CD4-positive, alpha-beta T cell treated with Interleukin-17A for 4 hours (primary cell): ENCODE measurements around the gene GRIK3.

Source experiments
- DNase-seq: peaks from one replicate; pipeline ENCODE4 v3.0.0-alpha.2; 2020; ENCODE audit warnings: mixed read lengths

The GRIK3 gene

DNA sequence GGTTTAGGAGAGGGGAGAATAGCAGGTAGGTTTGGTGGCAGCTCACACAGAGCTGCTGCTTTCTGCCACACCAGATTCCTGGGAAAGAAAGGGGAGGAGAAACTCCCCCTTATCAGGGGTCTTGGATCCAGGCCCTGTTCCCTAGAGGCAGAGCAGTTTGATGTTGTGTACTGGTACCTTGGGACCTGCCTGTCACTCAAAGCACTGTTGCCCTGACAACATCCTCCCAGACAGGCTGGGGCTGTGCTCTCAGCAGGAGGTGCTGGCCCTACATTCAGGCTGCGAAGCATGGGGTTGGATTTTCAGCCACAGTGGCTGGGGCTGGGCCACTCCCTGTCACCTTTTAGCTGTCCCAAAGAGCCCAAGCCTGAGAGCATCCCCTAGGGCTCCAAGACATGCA is 188.0 kb downstream of the GRIK3 start:
- DNase-seq: no peak

DNA sequence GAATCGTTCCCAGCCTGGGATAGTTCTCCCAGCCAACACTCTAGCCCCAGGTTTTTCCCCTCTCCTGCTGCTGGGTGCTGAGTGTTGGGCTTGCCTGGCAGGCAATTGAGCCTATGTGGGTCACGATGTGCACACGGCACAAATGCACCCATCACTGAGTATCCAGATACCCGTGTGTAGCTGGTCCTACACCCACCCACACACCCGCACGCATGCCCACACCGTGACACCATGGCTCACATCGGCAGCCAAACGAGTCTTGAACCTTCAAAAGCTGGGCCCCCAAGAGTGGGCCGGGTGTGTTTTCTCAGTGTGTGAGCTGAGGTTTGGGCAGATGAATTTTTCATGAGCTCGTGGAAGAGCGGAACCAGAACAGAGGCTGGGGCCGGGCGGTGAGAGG is 188.5 kb downstream of the GRIK3 start:
- no peak for DNase-seq

DNA sequence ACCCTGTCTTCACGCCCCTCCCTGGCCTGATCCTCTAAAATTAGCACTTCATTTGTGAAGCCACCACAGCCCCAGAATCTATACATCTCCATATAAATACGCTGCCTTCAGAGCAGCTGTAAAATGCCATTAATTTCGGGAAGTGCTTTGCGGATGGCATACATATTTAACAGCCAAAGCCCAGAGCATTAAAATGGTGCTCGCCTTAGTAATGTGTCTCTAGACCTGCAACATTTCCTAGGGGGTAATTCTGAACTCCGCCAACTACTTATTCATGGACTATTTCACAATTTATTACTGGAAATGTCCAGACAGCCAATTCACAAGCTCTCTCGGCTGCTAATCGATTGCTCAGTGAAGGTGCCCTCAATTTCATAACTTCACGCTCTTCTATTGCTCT is 189.4 kb downstream of the GRIK3 start:
- DNase-seq: no peak

DNA sequence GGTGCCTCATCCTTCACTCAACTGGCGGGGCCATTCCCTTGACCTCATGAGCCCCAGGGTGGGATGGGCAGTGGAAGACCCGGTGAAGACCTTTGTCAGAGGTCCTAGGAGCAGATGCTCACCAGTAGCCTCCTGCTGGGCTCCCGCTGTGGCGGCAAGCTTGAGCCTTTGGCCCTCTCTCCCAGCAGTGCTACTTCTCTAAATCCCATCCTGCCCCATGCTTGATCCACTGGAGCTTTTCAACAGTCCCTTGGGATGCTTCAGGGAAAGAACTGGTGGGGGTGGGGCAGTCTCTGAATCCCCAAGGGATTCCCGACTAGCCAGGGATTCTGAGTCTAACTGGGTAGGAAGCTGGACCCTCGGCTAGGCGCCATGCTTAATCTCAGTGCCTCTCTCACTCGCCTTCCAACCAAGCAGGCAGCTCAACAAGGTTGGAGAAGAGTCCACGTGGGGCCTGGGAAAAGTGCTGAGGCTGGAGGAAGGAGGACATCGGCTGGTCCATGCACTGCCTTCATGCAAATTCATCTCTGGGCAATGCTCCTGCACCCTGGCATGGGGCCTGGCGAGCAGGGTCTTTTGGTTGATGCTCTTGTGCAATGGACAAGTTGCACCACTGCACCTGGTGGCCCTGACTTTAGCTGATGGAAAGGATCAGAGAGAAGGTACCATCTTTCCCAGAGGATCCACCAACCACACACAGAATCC is 190.3 kb downstream of the GRIK3 start:
- DNase-seq: no peak

GRCh38 chr1:36843027-36843426 is 191.3 kb downstream of the GRIK3 start:
- no peak for DNase-seq

- no peak for DNase-seq
Measured at GRCh38 chr1:36842448-36842847, 191.9 kb downstream of the GRIK3 start.

- DNase-seq: no peak
Measured at GRCh38 chr1:36839485-36839884, 194.8 kb downstream of the GRIK3 start.

DNA sequence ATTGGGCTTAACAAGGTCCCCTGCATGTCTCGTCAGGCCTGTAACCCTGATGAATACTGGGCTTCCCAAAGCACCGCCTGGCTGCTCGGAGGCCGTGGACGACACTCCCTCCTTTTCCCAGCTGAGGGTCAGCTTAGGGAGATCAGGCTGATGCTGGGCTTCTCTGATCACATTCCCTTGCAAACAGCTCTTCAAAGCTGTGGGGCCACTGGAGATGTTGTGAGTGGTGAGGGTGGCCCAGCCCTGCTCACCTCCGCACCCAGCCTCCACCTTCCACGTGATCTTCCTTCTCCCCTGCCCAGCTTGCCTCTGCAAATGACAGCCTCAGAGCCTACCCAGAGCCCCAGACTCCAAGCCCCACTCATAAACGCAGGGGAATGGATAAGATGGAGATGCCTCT is 195.4 kb downstream of the GRIK3 start:
- DNase-seq: no peak

DNA sequence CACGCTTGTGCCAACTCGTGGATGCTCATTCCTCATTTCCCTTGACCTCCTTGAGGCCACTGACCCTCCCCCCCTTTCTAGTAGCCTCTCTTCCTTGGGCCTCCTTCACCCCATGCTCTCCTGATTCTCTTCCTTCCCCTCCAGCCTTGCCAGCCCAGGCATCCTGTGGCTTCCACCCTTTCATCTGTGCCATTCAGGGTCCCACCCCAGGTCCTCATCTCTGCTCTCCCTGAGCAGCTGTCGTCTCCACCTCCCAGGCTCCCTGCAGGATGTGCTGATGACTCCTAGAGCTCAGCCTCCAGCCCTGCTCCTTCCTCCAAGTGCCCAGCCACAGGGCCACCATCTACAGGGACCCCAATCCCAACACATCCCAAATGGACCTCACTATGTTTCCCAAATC is 197.4 kb downstream of the GRIK3 start:
- no peak for DNase-seq

DNA sequence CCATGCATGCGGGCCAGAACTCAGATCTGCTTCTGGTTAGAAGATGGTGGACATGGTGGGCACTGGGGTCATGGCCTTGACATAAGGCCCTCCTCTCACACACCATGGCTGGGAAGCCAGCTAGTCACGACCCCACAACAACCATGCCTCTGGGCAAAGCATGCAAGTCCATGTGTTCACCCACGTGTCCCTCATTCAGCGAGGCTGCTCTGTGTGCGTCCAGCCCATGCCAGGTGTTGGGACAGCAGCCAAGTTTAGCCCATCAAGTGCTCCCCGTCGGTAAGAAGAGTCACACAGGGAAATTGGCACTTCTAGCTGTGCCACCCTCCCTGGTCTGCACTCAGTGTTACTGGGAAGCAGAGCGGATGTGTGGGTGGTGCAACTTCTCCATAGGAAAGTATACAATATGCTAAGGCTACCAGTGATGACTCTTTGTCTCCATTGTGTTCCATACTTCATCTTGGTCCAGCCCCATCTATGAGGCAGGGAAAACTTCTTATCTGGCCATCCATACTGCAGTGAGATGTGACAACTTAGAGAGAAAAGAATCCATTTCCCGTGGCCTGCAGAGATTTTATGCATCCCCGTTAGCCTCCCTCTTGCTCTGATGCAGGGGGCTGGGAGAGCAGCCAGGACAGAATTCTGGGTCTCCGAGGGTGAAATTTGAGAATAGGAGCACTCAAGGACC is 198.0 kb downstream of the GRIK3 start:
- no peak for DNase-seq

DNA sequence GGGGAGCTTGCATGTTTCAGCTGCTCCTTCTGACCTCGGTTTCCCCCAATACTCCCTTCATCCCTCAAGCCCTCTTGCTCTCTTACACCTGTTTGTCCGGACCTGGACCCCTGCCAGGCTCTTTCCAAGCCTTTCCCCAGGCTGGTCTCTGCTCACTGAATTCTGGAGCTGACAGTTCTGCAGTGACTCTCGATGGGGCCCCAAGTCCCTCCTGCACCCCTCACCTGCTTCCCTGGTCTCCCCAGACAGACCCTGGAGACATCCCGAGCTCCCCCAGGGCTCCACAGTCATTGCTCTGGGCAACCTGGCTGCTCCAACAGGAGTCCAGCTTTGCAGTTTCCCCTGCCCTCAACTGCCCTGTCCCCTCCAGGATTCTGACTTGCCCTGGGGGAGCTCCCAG is 198.6 kb downstream of the GRIK3 start:
- no peak for DNase-seq

- DNase-seq: no peak
Measured at GRCh38 chr1:36835017-36835695, 199.2 kb downstream of the GRIK3 start.

DNA sequence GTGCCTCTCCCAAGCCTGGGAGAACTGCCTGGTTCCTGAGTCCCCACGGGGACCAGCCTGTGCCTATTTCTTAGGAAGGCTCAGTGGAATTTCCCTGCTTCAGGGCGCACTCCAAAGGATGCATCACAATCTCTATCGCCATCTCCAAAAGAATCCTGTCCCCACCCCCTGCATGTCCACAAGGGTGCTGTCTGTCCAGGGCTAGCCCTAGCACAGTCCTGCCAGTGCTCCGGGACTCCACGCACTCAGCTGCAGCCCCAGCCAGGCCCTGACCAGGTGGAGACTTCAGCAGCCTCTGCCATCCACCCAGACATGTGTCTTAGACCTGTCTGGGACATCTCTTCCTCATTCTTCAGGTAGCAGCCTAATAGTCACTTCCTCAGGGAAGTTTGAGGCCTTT is 199.7 kb downstream of the GRIK3 start:
- DNase-seq: no peak

DNA sequence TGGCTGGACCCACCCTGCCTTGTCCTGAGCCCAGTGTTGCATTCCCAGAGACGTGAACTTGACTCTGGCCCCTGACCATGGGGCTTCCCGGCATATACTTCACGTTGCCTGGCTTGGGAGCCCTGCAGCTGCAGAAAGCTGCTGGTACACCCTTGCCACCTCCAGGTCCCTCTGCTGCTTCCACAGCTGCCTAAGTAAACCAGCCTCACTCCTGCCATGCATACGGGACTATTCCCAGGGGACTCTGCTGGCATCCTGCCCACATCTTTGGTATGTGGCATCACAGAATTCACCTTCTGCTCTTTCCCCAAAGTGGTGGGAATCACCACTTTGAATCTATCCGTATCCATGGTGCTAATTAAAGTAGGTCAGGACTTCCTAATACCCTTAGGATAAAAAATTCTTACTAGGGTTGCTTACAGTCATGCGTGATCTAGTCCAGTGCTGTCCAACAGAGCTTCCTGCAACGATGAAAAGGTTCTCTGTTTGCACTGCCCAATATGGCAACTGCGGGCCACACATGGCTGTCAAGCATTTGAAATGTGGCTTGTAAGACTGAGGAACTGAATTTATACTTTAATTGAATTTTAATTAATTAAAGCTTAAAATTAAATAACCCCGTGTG is 203.0 kb downstream of the GRIK3 start:
- DNase-seq: no peak

DNA sequence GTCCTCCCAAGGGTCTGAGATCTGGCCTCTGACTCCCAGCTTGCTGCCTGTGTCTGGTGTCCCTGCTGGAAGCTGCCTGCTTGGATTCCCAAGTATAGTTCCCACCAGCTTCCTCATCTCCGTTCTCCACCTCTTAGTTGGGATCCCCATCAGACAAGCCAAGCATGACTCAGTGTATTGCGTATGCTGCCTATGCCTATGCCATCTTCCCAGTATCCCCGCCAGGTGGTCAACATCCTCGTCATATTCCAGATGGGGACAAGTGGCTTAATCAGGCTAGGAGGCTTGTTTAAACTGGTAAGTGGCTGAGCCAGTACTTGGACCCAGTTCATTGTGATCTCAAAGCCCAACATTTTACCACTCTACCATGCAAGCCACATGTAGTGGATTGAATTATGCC is 204.4 kb downstream of the GRIK3 start:
- no peak for DNase-seq

- DNase-seq: no peak
Measured at GRCh38 chr1:36829066-36829465, 205.2 kb downstream of the GRIK3 start.

DNA sequence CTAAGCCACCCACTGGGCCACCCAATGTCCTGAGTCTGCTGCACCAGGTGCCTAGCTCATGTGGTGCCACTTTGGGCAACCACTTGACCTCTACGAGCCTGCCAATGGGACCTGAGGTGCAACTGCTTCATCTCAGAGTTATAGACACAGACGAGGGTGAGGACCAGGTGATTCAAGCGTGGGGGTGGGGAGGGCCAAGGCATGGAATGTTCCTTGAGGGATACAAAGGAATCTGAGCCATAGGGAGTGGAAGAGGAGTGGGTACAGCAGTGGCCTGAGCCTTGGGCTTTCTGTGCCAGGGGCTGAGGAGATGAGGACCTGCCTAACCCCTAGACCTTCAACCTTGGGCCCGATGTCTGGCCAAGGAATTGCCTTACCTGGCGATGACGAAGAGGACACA is 209.1 kb downstream of the GRIK3 start:
- DNase-seq: no peak

DNA sequence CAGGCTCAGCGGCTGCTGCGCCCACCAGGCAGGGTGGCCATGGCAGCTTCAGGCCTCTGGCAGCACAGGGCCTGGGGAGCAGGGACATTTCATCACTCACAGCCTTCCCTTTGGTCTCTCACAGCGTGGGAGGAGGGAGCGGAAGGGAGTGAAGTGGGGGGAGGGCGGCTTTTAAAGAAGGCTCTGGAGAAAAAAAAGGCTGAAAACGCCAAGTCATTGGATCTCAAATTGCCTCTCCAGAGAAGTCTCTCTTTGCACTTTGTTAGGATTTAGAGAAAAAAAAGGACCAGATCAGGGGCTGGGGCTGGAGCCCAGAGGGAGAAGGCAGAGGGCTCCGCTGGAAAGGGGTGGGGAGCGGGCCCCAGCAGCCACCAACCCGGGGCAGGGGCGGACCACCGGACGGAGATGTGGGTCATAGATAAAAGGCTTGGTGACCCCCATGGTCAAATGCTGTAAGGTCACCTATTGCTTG is 209.9 kb downstream of the GRIK3 start:
- DNase-seq: no peak

GRCh38 chr1:36822648-36823047 is 211.7 kb downstream of the GRIK3 start:
- no peak for DNase-seq

DNA sequence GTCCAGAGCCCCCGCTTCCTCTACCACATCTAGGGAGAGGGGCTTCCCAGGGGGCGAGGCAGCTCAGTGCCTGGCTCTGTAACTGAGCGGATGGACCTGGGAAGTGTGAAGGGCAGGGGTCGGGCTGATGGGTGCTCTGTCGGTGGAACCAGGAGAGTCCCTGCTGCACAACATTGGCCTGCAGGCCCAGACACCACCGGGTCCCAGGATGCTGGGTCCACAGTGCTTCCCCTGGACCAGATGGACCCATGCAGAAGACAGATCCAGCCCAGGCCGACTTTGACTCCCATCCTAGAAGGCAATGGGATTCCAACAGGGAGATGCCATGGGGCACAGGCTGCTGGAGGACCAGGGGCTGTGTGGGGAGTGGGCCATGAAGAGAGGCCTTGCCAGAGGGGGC is 212.9 kb downstream of the GRIK3 start:
- DNase-seq: no peak

DNA sequence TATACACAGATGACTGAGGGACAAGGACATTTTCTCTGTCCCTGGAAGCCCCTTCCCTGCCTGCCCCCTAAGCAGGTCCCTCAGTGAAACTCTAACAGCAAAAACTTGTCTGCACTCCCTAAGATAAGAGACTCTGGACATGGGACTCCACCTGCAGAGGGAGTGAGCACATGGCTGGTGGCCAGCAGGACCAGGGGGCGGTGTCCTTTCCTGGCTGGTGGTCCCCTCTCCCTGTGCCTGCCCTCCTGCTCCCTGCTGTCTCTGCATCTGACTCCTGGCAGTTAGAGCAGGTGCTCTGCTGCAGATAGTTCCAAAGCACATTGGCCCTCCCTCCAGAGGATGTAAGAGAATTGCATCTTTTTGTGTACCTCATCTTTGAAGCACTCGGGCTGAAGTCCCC is 215.5 kb downstream of the GRIK3 start:
- no peak for DNase-seq

DNA sequence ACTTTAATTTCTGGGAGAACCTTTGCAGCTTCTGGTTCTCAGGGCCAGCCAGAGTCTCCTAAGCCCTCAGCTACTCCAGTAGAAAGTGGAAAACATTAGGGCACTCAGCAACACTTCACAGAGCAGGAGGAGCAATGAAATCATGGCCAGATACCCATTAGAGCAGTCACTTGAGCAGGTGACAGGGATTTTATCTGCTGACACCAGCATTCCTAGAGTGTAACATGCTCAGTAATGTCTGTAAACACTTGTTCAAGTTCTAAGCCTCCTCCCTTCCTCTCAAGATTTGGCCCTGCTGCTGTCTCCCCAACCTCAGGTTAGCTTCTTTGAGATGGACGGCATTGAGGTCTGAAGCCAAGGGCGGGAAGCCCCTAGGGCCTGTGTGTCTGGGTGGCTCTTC is 218.0 kb downstream of the GRIK3 start:
- DNase-seq: no peak

DNA sequence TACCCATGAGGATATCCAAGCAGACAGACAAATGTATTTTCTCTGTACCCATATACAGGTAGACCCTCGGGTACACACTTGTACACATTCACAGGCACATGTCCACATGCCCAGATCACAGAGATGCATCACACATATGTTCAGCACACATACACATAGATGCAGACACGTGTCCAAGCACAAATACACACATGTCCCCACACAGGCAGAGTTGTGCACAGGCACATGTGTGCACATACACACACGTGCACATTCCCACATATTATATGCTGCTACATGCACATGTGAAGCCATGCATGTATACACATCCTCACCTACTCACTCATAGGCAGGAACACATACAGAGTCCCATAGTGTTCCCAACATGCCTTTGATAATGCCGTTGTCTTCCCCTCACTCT is 219.5 kb downstream of the GRIK3 start:
- DNase-seq: no peak

GRCh38 chr1:36814083-36814482 is 220.2 kb downstream of the GRIK3 start:
- DNase-seq: no peak
